Measurements from ENCODE around the gene LMOD1.

GRCh38 chr1:201874672-201875071 is 71.7 kb downstream of the LMOD1 start:
- TF ChIP-seq POLR2A (IDR thresholded peaks at IDR 0.05): no peak
- TF ChIP-seq CTCF (IDR thresholded peaks at IDR 0.05): no peak
